Kidney (tissue), 14 donors: Measurements from ENCODE around the gene LDB3. TPM values are rescaled to one million over a fixed set of nuclear protein-coding genes. Genes with fewer than 3 reads are reported as not detected.
"Not testable (repeated sequence)": the region's sequence is repeated elsewhere in the genome, so short reads cannot be mapped to it uniquely, and the experiment has no call there.

Experiments
- DNase-seq, 5 donors: peaks; one replicate each; pipeline ENCODE4 v3.0.0-alpha.2; 2013 to 2020
- FAIRE-seq: peaks from 2 replicates; lab custom pipeline; 2012; peaks lifted over from hg19 to GRCh38; lab: Jason Lieb, UNC
- H3K27ac ChIP-seq, 2 donors: one replicate each; pipeline ENCODE4 v1.7.0; 2013; ENCODE audit warnings: low read depth in 2 of 2, low read length in 2 of 2, inconsistent platforms in 1 of 2
- H3K27me3 ChIP-seq: one replicate; pipeline ENCODE4 v1.7.1; 2013; ENCODE audit warnings: low read length, inconsistent platforms; ENCODE audit not compliant: control insufficient read depth, insufficient read depth
- H3K36me3 ChIP-seq, 3 donors: one replicate each; pipeline versions ENCODE4 v1.7.0 to v1.7.1; 2013; ENCODE audit warnings: low read length in 3 of 3, control low read depth in 1 of 3, inconsistent platforms in 1 of 3; ENCODE audit not compliant: insufficient read depth in 3 of 3, control insufficient read depth in 2 of 3
- H3K4me1 ChIP-seq, 3 donors: one replicate each; pipeline versions ENCODE4 v1.7.0 to v1.7.1; 2013; ENCODE audit warnings: low read length in 3 of 3, inconsistent platforms in 1 of 3, low read depth in 1 of 3; ENCODE audit not compliant: control insufficient read depth in 2 of 3, insufficient read depth in 2 of 3
- H3K4me3 ChIP-seq, 3 donors: one replicate each; pipeline versions ENCODE4 v1.7.0 to v1.8.1; 2013; ENCODE audit warnings: low read length in 3 of 3, control low read depth in 1 of 3, inconsistent platforms in 1 of 3
- H3K9ac ChIP-seq, 3 donors: one replicate each; pipeline versions ENCODE4 v1.7.0 to v1.7.1; 2013; ENCODE audit warnings: low read length in 3 of 3, control low read depth in 1 of 3, inconsistent platforms in 1 of 3
- H3K9me3 ChIP-seq, 3 donors: one replicate each; pipeline versions ENCODE4 v1.7.0 to v1.7.1; 2013; ENCODE audit warnings: low read length in 3 of 3, control low read depth in 1 of 3, inconsistent platforms in 1 of 3; ENCODE audit not compliant: control insufficient read depth in 2 of 3, insufficient read depth in 1 of 3
- CTCF ChIP-seq: IDR thresholded peaks from 3 replicates; pipeline ENCODE4 v1.5.1; 2012; ENCODE audit warnings: mild to moderate bottlenecking, moderate library complexity, borderline replicate concordance; ENCODE audit not compliant: insufficient read depth; ENCODE audit errors: extremely low read depth
- intact Hi-C: fragments of 100-400 bp; cut with DNase I; formaldehyde crosslinking; loops from one replicate; pipeline ENCODE4 v1.11.1; 2022
- polyA plus RNA-seq: library from polyadenylated mRNA; stranded (reverse); fragments of 350-450 nt; fragmentation: Illumina TruSeq; extraction: RNeasy Lipid Tissue Mini Kit (QIAGEN cat#74804); gene quantifications from one replicate; pipeline ENCODE4 v1.2.3, GENCODE V29; 2014; ENCODE audit warnings: low read depth, low replicate concordance; ENCODE audit not compliant: insufficient read depth
- total RNA-seq: library from RNA; stranded (reverse); fragmentation: NEBNext Ultra II Directional; extraction: Animal tissue kit (Norgen Biotek cat#: 25700); gene quantifications from one replicate; pipeline ENCODE4 v1.2.1, GENCODE V29; 2021
- donor health status: control.
- donor health status: control.
- donor health status: control.
- donor health status: control.
- donor health status: control.
- donor health status: DM: yes; HTN: yes; CAD: no.
- donor health status: Normal renal cell carcinoma (clear cell type).

Gene LDB3
- total and polyA plus RNA-seq, 2 donors from 2014 or later, result 3.3 to 7.7 TPM

- DNase-seq, result no peak
- H3K27ac ChIP-seq, result no peak overlapping the region
These were observed 64.5 kb downstream of the LDB3 start for GRCh38 chr10:86732771-86733170.

GRCh38 chr10:86733260-86733671 is 65.0 kb downstream of the LDB3 start:
- Histone ChIP-seq H3K27me3 (no peaks in the 10 kb centered on the region), H3K27ac (no peak overlapping the region), H3K9ac (no peak overlapping the region), H3K36me3 (no peaks in the 10 kb centered on the region), H3K9me3 (no peaks in the 10 kb centered on the region), H3K4me1 (peaks cover 0 to 2% (median 0%) of the 10 kb centered on the region in 3 donors), H3K4me3 (no peak overlapping the region)
- peak in 1 of 5 donors; percentile 22 for DNase-seq
- no peak for FAIRE-seq
- intact Hi-C loops, result no loop called here
- TF ChIP-seq CTCF, result no peak

More at GRCh38 chr10:86732771-86733170, 64.5 kb downstream of the LDB3 start:
- no peak for TF ChIP-seq CTCF
- FAIRE-seq, result no peak
- Histone ChIP-seq H3K36me3 (no peaks in the 10 kb centered on the region), H3K9me3 (no peaks in the 10 kb centered on the region), H3K9ac (no peak overlapping the region), H3K4me3 (no peak overlapping the region), H3K27me3 (no peaks in the 10 kb centered on the region), H3K4me1 (peaks cover 0 to 2% (median 0%) of the 10 kb centered on the region in 3 donors)
- intact Hi-C loops, result no loop called here

- H3K36me3 ChIP-seq, result no peaks in the 10 kb centered on the region
- H3K27ac ChIP-seq, result no peak overlapping the region
- H3K4me1 ChIP-seq, result peaks cover 0 to 2% (median 0%) of the 10 kb centered on the region in 3 donors
- no peaks in the 10 kb centered on the region for H3K9me3 ChIP-seq
- no peak overlapping the region for H3K4me3 ChIP-seq
- TF ChIP-seq CTCF, result no peak
- H3K9ac ChIP-seq, result no peak overlapping the region
- H3K27me3 ChIP-seq, result no peaks in the 10 kb centered on the region
- DNase-seq, result no peak
- intact Hi-C loops, result no loop called here
- no peak for FAIRE-seq
These were observed 66.1 kb downstream of the LDB3 start for GRCh38 chr10:86734207-86734988.

GRCh38 chr10:86735278-86735677 is 67.0 kb downstream of the LDB3 start:
- DNase-seq, FAIRE-seq, H3K4me1 ChIP-seq, H3K4me3 ChIP-seq, H3K9me3 ChIP-seq, intact Hi-C loops, H3K9ac ChIP-seq, H3K27me3 ChIP-seq, H3K36me3 ChIP-seq, H3K27ac ChIP-seq: not testable (repeated sequence)
